NT2/D1 (cell line): Measurements from ENCODE around the gene METAP1.

Experiments
- YY1 ChIP-seq: IDR thresholded peaks from 2 replicates; pipeline ENCODE4 v1.6.1; 2011; ENCODE audit not compliant: insufficient read length, insufficient read depth
- ZNF274 ChIP-seq: IDR thresholded peaks from 2 replicates; pipeline ENCODE4 v1.6.1; 2011; ENCODE audit warnings: mild to moderate bottlenecking, low read depth, low read length

DNA sequence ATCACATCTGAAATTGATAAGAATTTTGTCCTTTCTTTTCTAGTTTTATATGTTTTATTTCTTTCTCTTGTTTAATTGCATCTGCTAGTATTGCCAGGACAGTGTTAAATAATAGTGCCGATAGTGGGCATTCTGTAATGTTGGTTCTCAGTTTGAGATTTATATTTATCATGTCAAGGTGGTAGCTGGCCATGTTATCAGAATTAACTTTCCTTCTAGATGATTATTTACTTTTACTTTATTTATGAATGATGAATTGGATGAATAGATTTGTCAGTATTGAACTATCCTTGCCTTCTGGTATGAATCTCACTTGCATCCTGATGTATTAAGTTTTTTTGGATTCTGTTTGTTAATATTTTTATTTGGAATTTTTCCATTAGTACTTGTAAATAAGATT lies 42.7 kb downstream of the METAP1 start:
- TF ChIP-seq ZNF274 (no peak), YY1 (no peak)
